Measurements from ENCODE around the gene RBM10. TPM values are rescaled to one million over a fixed set of nuclear protein-coding genes. Genes with fewer than 3 reads are reported as not detected.

The RBM10 gene
- total and polyA plus RNA-seq, 9 of the 15 experiments (the other 6 are each of a cell fraction or from before 2014, with no cell fraction given), result 1.1 to 61.7 (median 31.5) TPM

- CTCF ChIA-PET (ENCODE audit: low intra/inter-chr PET ratio), result no interaction called here
- Histone ChIP-seq H3K9ac (ENCODE audit: insufficient read depth in 1 of 2, low read depth in 2 of 2, low read length in 2 of 2) (no peak overlapping the region), H4K20me1 (replicated peaks; ENCODE audit: control insufficient read depth, insufficient read depth, low read length) (0 out of 2 replicates have a peak, but pooled peaks cover 5% of the 10 kb centered on the region), H2AFZ (ENCODE audit: low read depth, low read length) (no peak overlapping the region), H3K4me3 (no peak overlapping the region), H3K36me3 (ENCODE audit: control insufficient read depth, insufficient read depth, low read length) (peaks cover 78% of the 10 kb centered on the region), H3K9me1 (ENCODE audit: control insufficient read depth, insufficient read depth, low read length) (no peaks in the 10 kb centered on the region), H3K4me1 (replicated peaks in 1 of 2; ENCODE audit: control insufficient read depth in 2 of 2, insufficient read depth in 2 of 2, low read length in 2 of 2) (peaks cover 4 to 6% of the 10 kb centered on the region in 2 experiments; a peak in 3 of 5 replicates), H3K9me3 (replicated peaks; ENCODE audit: control insufficient read depth, insufficient read depth, low read depth, low read length) (no peaks in the 10 kb centered on the region), H3K4me2 (ENCODE audit: insufficient read depth, low read length) (no peak overlapping the region), H3K79me2 (ENCODE audit: control insufficient read depth, insufficient read depth, low read length) (no peaks in the 10 kb centered on the region), H3K27me3 (ENCODE audit: control insufficient read depth in 2 of 2, insufficient read depth in 2 of 2, low read length in 2 of 2) (no peaks in the 10 kb centered on the region), H3K27ac (ENCODE audit: extremely low read depth, low read depth, low read length) (no peak overlapping the region)
- no peak for FAIRE-seq
- DNase-seq (ENCODE audit: extremely low read depth in 1 of 4, low spot score in 3 of 4), result no peak
- 92% methylated on average over 9 of the region's 12 CpGs for WGBS (ENCODE audit: insufficient coverage, low coverage, missing lambda C conversion rate)
- no peak for ATAC-seq
- intact Hi-C loops (cut with micrococcal nuclease), result no loop called here
- no TSS peak for BruUV-seq (replicated peaks)
- POLR2A ChIA-PET, result interaction anchor here (0.9 to 1.0 kb wide), 3 partner anchors 11 to 16 kb away, joined by 3 to 4 read pairs (median 4); no protein-coding TSS in a partner anchor
- TF ChIP-seq ZNF584 (CRISPR knock-in tag; IDR thresholded peaks at IDR 0.05; ENCODE audit: low read depth) (0 out of 2 replicates have a peak, but pooled peaks have one; percentile 75), CEBPG (CRISPR knock-in tag; IDR thresholded peaks at IDR 0.05) (no peak), CEBPG (tag; conservative IDR thresholded peaks at IDR 0.05 in 1 of 2, IDR thresholded peaks at IDR 0.05 in 1 of 2) (peak in 1 of 2 experiments; percentile 51; a peak in 1 of 4 replicates)
- TF ChIP-seq, protein P1, sequence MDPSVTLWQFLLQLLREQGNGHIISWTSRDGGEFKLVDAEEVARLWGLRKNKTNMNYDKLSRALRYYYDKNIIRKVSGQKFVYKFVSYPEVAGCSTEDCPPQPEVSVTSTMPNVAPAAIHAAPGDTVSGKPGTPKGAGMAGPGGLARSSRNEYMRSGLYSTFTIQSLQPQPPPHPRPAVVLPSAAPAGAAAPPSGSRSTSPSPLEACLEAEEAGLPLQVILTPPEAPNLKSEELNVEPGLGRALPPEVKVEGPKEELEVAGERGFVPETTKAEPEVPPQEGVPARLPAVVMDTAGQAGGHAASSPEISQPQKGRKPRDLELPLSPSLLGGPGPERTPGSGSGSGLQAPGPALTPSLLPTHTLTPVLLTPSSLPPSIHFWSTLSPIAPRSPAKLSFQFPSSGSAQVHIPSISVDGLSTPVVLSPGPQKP (CRISPR knock-in tag; IDR thresholded peaks at IDR 0.05), result no peak
- in situ Hi-C loops (cut with MboI), result no loop called here
These were observed 67.6 kb downstream of the RBM10 start for GRCh38 chrX:47212381-47213293.
